Activated CD4-positive, CD25-positive, alpha-beta regulatory T cell treated with anti-CD3 and anti-CD28 coated beads, Interleukin-2, amount 50 U/mL, for 24 hours (primary cell): Measurements from ENCODE around the gene HHAT.

ENCODE experiments used
- ATAC-seq, 2 donors: fragments of 150-1000 bp; cut with Tn5 transposase; one replicate each; pipeline ENCODE4 v1.10.0; 2021; ENCODE audit warnings: mild to moderate bottlenecking in 1 of 2, moderate library complexity in 1 of 2

HHAT gene

DNA sequence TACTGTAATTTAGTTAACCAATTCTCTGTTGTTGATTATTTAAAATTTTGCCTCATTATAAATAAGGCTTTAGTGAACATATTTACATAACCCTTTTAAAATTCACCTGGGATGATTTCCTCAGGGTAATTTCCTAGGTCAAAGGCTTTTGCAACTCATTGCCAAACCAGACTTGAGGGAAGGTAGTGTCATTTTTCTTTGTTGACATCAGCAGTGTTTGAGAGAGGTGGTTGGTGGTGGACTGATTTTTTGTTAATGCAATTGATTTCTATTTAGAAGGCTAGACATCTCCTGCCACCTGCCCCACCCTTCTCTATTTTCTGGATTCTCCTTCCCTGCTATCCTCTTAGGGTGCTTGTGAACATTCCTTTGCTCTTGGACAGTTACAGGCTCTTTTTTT, 116.8 kb downstream of the HHAT start:
- ATAC-seq: no peak

DNA sequence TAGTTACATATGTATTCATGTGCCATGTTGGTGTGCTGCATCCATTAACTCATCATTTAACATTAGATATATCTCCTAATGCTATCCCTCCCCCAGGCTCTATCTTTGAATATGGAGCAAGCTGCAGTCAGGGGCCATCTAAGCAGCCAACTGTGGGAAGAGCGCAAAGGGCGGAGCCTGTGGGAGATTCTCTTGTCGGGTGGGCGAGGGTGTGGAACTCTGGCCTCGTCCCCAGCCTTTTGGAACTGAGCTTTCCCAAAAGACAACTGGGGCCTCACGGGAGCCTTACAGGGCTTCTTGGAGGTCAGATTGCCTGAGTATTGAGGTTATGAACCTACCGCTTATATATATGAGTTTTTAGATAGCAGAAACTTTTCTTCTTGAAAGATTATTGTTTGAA, 117.2 kb downstream of the HHAT start:
- ATAC-seq: no peak

DNA sequence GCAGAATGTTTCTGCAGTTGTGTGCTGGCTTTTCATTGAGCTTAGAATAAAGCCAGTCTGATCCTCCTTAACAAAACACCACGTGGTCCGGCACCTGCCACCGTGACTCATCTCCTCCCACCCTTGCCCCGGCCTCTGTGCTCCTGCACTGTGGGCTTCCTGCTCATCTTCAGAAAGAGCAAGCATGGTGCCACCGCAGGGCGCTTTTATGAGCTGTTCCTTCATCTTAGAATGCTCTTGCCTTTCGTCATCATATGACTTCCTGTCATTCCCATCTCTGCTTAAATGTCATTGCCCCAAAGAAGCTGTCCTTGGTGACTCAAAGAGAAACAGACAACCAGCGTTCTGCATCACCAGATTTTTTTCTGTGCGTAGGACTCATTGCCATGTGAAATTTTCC, 117.8 kb downstream of the HHAT start:
- ATAC-seq: peak; percentile 97 to 99

DNA sequence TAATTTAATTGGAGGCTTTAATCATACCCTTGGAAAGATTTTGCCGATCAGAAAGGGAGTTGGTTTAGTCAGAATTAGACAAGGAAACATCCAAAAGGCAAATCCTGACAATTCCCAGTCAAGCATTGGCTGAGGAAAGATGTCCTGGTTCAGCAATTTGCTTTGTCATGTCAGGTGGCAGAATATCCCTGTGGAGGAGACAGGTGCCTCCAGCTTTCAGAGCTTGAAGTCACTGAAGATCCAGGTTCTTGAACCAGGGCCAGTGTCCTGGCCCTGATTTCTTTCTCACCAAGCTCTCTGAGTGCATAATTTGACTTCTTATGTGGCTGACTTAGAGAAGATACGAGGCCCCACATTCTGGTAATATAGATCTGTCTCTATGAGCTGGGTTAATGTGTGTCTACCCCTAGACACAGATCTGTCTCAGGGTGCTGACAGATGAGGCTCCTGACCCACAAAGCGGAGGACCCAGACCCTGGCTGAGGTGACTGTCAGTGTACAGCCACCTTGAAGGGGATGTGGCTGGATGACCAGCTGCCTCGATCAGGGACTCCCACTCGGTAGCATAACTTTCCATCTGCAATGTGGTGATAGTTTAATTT, 118.9 kb downstream of the HHAT start:
- no peak for ATAC-seq

DNA sequence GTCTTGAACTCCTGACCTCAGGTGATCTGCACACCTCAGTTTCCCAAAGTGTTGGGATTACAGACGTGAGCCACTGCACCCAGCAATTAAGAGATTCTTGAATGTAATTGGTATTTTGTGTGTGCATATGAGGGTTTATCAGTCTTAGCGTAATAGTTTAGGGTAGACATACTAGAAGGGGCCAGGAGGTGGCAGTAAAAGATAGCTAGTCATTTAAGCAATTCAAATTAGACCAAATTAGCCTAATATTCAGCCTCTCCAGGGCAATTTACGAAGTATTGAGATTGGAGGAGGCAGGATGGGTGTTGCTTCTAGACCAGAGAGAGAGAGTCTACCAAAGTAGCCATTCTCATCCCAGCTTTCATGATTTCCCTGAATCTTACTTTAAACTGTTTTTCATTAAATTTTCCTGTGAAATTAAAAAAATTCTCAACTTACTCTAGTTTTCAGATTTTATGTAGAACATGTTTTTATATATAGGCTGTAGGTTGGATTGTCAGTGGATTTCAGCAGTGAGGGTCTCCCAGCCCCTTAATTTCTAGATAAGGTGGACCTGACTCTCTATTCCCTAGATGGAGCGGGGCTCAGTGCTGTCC, 119.7 kb downstream of the HHAT start:
- no peak for ATAC-seq

DNA sequence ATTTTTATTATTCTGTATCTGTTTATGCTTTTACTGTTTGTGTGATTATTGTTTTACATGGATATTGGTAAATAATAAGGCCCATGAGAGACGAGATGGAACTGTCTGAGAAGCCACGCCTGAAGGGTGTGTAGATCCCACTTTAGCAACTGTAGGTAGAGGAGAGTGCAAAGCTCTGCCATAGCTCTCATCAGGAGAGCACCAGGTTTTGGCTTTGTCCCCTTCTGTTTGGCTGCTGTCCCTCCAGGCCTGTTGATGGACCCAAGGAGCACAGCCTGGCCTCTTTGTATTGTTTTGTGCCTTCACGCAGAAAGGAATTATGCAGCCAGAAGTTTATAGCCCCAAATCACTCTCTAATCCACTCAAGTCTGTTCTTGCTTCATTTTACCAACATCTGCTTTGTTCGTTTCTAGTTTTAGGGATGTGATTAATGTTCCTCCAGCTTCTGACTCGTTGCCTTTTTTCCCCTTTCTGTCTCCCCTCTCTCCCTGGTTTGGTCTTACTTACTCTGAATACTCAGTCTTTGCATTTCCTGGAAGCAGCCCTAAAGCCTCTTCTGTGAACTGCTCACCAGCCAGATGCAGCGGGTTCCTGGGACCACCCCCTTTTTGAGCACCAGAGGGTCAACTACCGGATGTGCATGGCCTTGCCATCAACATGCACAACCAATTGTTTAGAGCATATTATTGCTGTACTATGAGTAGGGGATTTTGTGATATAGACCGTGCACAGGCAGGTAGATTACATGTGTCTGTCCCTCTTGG, 127.3 kb downstream of the HHAT start:
- no peak for ATAC-seq

DNA sequence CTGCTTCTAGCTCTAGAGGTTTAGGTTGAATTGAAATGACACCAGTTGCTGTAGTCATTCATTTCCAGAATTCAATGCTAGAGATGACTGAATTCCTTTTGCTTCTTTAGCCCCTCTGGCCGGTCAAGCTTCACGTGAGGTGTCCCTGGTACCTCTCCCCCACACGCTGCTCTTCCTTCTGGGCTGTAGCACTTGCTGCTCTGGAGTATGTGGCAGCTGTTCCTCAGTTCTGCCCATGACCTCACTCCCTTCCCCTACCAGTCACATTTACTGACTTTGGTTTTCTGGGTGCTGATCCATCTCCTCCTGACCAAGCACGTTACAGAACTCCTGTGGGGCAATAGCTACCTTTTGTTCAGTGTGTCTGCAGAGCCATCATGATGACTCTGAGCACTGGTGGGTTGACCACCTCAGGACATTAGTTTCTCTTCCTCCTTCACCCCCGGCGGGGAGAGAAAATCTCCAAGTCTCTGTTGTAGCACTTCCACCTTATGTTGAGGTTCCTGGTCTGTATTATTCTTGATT, 128.1 kb downstream of the HHAT start:
- ATAC-seq: no peak

DNA sequence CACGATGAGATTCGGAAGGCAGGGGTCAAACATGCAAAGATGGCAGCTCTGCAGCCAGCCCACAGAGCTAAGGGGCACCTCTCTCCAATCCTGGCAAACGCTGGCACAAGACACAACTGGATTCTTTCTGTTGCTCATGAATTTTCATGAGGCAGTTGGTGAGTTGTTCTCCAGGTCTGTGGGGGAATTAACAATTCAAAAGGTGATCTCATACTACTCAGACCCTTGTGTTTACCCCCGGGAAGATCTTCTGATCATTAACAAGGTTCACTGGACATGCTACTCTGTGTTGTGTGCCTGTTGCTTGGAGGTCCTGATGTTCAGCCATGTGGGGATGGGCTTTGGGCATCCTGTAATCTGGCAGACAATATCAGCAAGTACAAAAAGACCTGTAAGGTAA, 128.9 kb downstream of the HHAT start:
- no peak for ATAC-seq

DNA sequence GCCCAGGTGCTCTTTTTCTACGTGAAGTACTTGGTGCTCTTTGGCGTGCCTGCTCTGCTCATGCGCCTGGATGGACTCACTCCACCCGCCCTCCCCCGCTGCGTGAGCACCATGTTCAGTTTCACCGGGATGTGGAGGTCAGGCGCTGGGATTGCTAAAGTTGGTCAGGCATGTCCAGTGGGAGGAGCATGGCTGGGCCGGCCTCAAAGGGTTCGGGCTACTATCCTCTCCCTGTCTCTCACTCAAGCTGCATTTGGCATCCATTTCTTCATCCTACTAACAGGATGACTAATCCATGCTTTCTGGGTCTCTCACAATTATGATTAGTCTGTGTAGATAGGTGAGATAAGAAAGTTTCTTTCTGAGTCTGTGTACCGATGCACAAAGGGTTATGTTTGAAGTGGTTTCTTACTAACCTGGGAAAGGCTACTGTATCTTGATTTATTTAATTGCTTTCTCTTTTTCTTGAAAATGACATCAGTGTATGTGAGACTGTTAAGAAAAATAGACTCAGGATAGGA, 135.9 kb downstream of the HHAT start:
- peak; percentile 44 to 76 for ATAC-seq

DNA sequence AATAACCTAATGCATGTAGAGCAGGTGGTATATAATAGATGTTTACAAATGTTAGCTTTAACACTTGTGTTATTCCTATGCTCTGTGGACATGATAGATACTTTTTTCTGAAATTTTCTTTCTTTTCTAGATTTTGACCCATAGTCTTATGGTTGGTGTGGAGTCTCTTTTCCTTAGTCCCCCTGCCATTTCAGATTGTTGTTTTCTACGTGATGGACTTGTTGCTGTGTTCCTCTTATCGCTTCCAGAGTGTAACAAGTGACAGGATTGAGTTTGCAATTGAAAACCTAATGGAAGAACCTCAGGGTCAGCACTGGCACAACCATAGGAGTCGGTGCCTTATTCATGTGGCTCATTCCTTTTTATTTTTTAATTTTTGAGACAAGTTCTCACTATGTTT, 136.4 kb downstream of the HHAT start:
- ATAC-seq: no peak

DNA sequence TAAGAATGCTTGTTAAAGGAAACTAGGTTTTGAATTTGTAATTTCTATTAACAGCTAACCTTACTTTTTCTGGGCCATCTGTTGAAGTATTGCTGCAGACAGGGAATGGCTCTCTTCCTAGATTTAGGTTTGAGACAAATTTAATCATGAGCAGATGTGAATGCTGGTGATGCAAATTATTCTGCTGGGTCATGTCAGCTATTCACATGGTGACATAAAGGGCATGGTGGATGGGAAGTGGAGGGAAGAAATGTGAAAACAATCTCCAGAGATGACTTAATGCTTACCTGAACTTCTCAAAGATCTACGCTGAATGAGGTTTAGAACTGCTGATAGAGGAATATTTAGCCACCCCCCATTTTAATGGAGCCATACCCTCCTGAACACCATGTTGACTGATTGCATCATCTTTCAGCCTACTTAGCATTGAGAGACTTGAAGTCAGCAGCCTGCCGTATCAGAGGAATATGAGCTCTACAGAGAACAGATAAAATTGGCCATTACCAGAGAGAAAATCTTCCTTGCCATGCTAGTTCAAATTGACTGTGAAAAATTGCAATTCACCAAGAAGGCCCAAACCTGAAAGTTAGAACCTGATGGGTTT, 138.8 kb downstream of the HHAT start:
- ATAC-seq: no peak

DNA sequence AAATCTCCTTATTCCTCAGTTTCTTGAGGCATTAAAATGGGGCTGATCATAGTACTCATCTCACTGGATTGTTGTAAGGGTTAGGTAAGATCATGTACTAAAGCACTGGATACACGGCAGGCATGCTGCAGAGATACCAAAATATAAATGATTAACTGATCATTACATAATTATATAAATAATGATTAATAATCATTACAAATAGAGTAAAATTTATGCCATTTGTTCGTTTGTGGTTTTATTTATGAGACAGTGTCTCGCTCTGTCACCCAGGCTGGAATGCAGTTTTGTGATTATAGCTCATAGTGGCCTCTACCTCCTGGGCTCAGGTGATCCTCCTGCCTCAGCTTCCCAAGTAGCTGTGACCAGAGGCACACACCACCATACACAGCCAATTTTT, 140.7 kb downstream of the HHAT start:
- no peak for ATAC-seq

DNA sequence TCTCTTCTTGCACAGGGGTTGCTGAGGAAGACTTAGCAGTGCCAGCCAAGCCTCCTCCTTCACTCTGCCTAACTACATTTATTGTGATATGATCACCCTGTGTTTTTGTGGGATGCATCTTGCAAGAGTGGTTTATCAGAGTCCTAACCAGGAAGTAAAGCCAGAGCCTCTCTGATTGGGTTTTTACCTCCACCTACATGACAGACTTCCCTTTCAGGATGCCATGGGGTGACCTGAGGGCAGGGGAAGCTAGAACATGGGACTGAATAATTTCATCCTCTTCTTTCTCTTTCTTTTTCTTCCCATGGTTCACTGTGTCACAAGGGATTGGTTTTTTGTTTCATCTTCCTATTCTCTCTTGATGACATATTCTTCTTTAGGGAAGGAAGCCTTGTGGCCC, 146.6 kb downstream of the HHAT start:
- no peak for ATAC-seq

DNA sequence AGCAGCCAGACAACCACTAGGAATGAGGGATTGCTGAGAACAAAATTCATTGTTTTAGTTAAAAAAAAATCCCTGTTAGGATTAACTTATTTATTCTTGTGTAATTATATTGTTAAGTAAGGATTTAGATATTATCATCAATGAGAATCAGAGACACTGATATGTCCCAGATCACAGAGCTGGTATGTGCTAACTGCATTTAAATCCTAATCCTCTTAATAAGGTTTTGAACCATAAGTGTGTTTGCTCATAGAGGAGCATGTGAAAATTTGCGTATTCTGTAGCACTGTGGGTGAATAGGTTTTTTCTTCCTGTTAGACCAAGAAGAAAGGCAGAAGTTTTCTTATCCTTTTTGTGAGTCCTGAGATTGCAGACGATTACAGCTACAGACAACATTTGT, 147.1 kb downstream of the HHAT start:
- no peak for ATAC-seq

DNA sequence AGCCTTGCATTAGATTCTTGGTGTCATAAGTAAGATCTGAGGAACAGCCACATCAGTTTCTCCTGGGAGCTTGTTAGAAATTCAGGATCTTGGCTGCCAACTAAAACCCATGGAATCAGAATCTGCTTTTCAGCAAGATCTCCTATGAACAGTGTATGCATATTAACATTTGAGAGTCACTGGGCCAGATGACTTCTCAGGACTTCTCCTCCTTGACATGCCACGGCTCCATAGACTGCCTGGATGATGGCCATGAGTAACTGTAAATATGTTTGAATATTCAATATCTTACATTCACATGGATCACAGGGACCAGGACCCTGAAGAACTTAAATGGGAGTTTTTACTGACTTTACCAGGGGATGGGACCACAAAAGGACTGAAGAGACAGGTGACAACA, 148.0 kb downstream of the HHAT start:
- no peak for ATAC-seq

DNA sequence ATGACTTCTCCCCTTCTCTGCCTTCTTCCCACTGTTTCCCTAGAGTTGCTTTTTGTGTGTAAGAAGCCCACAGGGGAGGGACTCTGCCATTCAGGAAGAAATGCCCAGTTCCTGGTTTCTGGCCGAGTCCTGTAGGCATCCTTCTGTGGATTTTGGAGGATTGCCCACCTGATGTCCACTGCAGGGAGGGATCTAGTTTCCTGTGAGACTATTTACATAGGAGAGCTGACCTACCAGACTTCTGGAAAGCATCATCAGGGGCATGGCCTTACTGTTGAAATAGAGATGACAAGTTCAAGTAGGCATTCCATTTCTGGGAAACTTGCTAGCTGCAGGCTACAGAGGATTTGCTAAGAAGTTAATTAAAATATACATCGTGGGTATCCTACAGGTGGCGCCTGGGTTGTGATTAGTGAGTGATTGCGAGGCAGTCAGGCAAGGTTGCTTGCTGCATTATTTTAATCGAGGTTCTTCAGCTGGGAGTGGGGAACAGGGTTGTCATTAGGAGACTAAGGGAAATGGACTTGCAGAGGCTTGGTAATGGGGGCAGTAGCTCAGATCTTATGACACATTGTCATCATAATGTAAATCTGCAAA, 148.7 kb downstream of the HHAT start:
- no peak for ATAC-seq

DNA sequence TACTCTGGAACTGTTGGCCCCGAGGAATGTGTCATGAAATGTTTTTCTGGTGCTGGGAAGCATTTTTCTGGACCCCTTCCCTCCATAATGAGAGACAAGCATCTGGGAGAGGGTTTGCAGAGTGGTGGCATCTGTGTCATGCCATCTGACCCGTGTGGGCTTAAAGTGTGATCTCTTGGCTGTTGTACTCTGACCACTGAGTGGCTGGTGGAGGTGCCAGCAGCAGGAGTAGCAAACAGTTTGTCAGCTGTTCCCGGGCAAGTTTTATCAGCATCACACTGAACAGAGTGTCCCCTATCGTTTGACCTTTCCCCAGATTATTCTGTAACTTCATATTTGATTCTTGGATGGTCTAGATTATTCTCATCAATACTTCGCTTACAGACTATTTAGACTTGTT, 150.1 kb downstream of the HHAT start:
- no peak for ATAC-seq

DNA sequence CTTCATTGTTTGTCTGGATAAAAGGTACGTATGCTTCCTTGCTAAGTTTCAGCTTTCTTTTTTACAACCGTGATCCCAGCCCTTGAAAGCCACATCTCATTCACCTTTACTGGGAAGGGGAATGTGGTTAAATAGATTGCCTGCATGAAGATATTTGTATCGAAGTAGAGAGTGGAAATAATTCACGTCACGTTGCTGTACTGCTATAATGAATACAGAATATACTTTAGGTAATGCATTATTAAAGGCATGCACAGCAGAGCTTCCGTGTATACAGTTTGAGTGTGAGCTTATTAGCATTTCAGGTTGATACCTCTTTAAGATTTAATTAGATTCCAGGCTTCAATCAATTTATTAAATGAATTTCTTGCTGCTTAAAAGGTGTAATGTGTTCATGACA, 153.8 kb downstream of the HHAT start:
- no peak for ATAC-seq

DNA sequence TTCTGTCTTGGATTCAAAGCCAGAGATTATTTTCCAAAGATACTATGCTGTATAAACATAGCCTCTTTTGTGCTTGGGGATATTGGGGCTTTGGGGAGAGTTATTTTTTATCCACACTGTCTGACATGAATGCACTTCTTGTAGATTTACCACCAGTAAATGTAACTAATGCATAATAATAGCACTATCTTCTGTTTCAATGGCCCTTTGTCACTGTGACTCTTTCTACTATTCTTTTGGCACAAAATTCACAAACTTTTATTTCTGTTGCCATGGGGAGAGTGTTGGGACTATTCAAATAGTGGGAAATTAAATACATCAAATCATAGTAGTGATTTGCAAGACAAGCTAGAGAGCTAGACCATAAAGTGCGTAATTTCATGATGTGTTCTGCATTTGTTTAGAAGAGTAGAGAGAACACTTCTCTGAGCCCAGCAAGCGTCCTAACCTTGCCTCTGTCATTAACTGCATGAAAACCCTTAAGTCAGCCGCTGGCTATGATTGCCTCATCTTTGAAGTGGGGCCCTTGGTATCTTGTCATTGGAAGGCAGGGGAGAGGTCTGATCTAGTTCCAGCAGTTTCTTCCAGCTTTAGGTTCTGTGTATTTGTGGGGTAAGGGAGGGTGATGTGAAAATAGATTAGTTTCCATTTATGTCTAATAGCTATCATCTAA, 154.4 kb downstream of the HHAT start:
- no peak for ATAC-seq

DNA sequence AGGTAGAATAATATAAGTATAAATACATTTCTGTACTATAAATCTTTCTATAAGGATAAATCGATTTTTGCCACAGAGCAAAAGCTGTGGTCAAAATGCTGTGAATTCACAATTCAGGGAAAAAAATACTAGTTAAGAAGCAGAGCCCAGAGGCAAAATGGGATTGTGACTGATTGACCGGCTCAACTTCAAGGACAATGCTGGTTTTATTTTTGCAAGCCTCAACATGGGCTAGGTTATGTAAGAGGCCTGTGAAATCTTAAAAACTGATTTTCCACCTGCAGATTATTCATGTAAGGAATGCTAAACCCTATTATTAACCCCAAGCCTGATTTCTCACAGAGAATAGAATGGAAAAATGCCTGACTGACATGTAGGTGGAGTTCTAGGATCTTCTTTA, 155.1 kb downstream of the HHAT start:
- no peak for ATAC-seq

DNA sequence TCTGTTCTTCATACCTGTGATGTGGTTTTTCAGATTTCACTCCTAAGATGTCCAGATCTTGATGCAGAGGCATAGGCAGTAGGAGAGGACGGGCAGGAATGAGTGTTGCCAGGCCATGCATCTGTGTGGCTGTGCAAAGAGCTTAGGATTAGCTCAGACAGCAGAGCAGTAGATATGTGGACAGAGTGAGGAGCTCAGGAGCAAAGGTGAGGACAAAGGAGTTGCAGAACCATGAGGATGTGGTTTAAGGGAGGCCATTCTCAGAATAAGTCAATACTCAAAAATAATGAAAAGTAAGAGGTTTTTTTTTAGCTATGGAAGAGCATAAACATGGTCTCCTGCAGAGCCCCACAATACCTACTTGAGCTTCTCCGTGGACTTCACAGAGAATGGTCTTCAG, 158.3 kb downstream of the HHAT start:
- no peak for ATAC-seq

DNA sequence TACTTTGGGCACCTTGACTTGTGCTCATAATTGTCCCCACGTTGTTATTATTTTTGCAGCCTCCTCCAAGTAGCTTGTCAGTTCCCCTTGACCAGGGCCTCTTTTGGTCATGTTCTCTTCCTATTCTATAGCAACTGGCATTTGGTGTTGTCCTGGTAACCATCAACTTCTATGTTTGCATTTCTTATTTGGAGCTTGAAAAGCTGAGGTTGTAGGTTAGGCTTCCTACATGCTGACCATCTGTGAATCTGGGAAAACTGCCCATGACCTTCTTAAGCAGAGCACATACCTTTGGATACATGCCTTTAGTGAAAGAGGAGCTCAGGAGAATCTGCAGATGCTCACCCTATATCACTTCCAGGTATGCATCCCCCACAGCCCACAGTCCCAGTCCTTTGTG, 160.8 kb downstream of the HHAT start:
- no peak for ATAC-seq

DNA sequence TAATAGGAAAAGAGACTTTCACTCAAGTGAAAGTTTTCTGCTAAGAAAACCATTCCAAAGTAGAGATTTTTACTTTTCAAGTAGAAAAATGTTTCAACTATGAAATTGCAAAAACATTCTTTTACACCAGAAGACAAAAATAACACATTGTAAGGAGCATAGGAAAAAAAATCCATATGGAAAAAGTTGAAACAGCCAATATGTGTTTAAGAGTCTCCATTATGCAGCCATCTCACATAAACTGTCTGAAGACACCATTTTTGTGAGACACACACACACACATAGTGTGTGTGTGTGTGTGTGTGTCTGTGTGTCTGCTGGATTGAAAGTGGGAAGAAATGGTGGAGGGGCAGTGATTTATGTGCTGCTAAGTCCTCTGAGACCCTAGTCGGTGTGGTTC, 162.1 kb downstream of the HHAT start:
- ATAC-seq: no peak
